Myocyte (in vitro differentiated cells): Measurements from ENCODE around the gene FAM114A1. TPM values are rescaled to one million over a fixed set of nuclear protein-coding genes. Genes with fewer than 3 reads are reported as not detected.
"Not testable (repeated sequence)": the region's sequence is repeated elsewhere in the genome, so short reads cannot be mapped to it uniquely, and the experiment has no call there.

Experiments used
- DNase-seq: peaks from one replicate; pipeline ENCODE4 v3.0.0-alpha.2; 2012; ENCODE audit warnings: low read depth
- total RNA-seq: library from RNA; depleted of rRNA; stranded (reverse); fragments of >200 nt; gene quantifications from 2 replicates; pipeline ENCODE4 v1.2.3, GENCODE V29; 2014

Gene FAM114A1
- total RNA-seq, 1 donor from 2014 or later, result 250 TPM

DNA sequence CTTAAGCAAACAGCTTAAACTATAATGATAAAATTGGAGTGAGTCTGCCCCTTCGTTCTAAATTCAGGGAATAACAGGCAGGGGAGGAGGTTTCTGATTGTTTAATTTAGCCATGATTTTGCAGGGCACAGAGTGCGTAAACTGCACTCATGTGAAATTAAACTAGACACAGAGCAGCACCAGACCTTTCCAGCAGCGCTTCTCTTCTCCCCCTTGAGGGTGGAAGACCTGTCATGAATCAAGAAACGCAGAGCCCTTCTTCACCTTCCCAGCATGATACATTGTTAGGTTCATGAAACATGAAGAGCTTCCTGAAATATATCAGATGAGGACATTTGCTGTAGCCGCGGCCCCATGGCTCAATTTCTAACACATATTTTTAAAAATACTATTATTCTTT is 63.1 kb downstream of the FAM114A1 start:
- DNase-seq, result no peak

DNA sequence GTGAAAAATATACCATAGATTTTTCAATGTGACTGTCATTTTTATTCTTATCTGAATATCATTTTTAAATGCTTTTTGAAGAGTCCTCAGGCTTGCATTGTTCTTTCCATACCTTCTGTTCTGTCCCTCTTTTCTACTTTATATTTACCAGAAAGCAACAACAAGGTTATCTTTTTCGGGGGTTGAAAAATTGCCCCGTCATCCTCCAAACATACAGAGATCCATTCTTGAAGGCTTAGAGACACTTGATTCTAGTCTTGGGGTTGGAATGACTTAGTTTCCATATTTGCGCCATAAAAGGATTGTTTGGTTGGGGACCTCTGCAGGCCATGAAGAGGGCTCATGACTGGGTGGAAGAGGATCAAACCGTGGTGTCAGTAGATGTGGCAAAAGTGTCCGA is 63.5 kb downstream of the FAM114A1 start:
- DNase-seq, result no peak

DNA sequence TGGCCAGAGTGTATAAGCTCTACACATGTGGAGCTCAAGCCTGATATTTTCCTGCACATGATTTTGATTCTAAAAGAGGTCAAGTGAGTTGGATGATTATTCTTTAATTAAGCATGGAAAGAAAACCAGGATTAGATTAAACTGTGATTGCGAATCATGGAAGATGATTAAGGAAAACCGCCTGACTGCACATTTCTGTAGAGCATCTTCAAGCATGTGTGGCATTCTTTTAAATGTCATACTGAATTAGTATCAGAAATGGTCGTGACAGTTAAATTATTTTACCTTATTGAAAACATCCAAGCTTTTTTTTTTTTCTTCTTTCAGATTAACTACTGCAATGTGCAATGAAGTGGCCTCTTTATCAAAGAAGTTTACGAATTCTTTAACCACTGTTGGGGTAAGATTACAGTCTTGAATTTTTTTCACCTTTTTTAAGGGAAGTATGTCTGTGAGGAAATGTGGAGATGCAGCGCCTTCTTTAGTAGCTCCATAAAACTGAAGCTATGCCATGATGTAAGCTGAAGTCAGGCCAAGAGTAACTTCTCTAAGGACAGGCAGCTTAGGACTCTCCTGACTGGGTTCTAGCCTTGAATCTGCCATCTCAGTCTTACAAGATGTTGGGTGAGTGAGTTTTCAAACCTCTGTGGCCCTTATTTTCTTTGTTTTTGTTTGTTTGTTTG is 67.9 kb downstream of the FAM114A1 start:
- no peak for DNase-seq

DNA sequence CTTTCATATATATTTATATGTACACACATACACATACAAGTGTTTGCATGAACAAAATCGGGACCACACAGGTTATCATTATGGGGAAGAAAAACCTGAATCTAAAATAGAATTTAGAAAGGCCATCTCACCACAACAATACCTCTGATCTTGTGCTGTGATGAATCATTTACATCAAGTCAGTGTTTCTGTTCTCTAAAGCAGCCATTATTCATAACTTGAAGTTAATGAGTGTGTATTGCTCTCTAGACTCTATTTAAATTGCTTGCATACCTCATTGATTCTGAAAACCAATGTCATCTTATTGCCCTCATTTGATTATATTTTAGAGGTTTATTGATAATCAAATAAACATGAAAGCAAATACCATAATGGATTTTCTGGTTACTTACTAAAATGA is 71.6 kb downstream of the FAM114A1 start:
- no peak for DNase-seq

DNA sequence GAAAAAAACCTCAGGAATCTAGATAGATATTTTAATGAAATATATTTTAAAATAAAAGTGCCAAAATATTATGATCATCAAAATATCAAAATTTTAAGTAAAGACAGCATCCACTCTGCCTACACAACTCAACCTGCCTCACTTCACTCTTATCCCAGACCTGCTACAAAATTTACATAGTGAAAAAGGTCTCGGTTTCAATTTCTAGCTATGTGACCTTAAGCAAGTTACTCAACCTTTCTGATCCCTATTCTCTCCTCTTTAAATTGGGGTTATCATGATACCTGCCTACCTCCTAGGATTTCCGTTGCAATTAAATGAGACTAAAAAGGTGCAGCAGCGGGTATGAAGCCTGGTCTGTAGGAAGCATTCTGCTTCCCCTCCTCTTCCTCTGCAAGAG is 72.9 kb downstream of the FAM114A1 start:
- no peak for DNase-seq

DNA sequence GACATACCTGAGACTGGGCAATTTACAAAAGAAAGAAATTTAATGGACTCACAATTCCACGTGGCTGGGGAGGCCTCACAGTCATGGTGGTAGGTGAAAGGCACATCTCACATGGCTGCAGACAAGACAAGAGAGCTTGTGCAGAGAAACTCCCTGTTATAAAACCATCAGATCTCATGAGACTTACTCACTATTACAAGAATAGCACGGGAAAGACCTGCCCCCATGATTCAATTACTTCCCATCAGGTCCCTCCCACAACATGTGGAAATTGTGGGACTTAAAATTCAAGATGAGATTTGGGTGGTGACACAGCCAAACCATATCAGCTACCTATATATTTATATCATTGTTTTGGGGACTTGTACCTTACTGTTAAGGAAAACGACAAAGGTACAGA is 74.3 kb downstream of the FAM114A1 start:
- DNase-seq, result peak; percentile 81

DNA sequence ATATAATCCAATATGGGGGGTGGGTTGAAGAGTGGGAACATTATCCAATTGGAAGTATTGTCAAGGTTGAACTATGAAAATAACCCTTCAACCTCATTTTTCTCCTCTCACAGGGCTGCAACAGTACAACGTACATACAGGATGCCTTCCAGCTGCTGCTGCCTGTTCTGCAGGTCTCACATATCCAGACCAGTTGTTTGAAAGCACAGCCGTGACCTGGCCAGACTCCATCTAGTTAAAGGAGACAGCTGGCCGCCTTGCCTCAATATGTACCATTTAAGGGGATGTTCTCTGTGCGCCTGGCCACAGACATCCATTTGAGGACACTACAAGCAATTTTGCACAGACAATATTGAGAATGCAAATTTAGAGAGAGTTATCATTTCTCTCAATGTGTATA is 75.7 kb downstream of the FAM114A1 start:
- peak; percentile 98 for DNase-seq

DNA sequence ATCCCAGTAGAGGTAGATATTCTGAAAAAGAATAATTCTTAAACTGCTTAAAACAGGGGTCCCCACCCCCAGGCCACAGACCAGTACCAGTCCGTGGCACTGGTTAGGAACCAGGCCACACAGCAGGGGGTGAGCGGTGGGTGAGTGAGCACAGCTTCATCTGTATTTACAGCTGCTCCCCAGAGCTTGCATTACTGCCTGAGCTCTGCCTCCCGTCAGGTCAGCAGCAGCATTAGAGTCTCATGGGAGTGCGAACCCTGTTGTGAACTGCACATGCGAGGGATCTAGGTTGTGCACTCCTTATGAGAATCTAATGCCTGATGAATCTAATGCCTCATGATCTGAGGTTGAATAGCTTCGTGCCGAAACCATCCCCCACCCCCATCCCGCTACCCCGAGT is 76.8 kb downstream of the FAM114A1 start:
- peak; percentile 32 for DNase-seq

DNA sequence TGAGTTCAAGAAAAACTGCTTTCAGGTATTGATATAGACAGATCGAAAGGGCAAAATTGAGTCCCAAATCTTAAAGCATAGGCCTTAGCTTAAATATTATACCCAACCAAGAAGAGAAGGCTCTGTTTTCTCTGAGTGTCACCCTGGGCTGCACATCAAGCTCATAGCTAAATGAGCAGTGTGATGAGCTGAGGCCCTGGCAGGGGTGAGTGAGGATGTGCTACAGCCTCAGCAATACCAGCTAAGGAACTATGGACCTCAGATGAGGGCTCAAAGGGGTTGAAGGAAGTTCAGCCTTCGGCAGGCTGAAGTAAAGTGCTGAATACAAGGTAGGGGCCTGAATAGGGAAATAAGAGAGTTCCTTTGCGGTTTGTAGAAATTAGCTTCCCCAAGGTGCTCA is 79.3 kb downstream of the FAM114A1 start:
- no peak for DNase-seq

DNA sequence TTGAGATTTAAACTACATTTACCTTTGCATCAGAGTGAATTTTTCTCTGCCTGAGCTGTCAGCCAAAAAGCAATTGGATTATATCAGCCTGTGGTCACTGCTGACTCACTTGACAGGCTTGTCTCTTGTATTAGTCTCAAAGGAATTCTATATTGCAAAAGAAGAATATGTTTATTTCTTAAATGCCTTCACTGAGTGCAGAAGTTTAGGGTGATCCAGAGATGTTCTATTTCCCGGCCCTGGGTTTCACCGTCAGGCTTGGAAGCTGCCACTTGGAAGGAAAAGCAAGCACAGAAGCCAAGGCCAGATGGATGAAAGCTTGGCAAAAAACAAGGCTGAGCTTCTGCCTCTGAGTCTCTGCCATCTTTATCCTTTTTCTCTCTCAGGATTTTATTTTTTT is 80.9 kb downstream of the FAM114A1 start:
- peak; percentile 69 for DNase-seq

DNA sequence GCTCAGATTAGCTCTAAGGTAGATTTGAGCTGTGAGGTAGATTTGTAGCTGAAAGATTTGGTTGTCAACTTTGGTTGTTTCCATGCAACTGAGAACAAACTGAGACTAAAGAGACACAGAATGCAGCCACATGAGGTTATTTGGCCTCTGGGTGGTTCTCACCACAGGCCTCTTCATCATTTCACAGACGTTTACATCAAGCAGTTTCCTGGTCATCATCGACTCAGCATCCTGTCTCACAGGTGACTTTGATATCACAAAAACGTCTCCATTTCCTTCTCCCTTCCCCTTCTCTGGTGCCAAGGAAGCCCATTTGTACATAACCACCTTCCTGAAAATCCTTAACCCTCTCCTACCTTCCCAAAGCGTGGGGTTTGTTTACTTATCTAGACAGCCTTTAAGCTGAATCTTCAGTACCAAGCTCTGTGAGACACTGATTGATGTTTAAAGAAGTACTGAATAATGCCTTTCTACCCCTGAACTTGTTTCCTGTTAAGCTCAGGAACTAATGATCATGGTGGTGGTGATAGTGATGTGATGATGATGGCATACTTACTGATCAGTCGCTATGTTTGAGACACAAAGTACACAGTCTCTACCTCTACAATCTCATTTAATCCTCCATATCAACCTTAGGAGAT is 81.9 kb downstream of the FAM114A1 start:
- no peak for DNase-seq

DNA sequence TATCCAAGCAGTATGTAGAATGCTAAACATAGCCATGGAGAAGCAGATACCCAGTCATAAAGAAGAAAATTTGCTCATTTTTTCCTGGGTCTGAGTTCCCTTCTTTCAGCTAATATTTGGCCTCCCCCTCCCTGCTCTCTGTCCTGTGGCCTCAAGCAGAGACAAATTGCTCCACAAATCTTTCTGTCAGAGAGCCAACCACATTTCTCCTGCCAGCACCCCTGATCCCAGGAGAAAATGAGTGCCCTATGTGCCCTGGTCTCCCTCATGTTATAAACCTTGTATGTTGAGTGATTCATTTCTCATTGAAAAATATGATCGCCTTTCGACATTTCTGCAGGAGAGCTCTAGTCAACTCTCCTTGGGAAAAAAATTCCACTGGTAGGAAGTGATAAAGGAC is 82.6 kb downstream of the FAM114A1 start:
- DNase-seq, result no peak

DNA sequence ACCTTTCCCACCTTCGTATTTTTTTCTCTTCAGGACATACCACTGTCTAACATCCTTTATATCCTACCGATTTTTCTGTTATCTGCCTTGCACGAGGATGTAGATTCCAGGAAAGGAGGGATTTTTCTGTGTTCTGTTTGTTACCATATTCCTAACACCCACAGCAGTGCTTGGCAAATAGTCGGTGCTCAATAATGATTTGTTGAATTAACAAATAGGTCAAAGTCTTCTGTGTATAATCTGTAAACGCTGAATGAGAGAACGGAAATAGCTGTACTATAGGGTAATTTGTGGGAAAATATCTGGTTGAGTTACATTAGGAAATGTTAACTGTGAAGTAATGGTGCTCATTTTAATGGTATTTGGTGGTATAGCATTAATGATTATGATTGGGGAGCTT is 83.1 kb downstream of the FAM114A1 start:
- no peak for DNase-seq

DNA sequence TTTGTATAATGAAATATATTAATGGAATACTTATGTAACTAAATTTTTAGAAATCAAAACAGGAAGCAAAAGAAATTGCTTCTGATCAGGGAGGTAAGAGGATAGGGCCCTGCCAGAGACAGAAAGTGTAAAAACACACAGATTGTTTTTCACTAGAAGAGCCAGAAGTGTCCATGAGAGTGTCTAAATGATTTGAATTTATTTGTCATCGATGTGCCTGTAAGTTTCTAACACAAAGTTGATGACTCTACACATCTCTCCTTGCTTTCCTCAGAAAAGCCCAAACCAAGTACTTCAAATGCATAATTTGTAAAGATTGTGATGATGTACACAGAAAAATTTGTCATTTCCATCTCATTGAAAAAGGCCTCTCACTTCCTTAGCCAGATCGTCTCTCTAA is 84.0 kb downstream of the FAM114A1 start:
- DNase-seq, result no peak

DNA sequence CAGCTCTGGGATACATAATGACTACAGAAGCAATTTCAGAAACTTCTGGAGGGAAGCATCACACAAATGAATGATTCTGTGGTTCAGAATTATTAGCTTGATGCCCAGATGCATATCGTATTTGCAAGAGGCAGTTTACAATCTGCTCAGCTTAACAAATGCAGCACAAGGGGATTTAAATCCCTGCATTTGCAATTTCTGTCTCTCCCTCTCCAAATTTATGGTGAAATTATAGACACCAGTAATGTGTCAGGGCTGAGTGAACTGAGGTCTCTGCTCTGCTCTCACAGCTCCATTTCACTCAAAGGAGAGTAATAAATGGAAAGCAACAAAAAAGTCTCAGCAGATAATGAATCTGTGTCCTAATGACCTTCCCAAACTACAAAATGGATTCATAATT is 84.4 kb downstream of the FAM114A1 start:
- no peak for DNase-seq

DNA sequence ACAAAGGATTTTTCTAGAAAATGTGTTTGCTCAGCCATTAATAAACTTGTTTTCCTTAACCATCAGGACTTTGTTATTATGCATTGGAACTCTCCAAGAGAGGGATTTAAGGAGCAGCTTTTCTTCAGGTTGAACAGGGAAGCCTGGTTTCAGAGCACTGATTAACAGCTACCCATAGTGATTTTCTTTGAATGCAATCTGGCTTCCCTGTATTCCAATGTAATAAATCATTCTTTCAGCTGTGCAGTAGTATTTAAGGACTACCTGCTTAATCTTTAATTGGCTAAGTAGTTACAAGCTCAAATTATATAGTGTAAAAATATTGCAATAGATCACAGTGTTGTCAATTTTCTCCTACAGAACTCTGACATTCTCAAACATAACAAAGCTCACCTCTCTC is 87.1 kb downstream of the FAM114A1 start:
- no peak for DNase-seq

DNA sequence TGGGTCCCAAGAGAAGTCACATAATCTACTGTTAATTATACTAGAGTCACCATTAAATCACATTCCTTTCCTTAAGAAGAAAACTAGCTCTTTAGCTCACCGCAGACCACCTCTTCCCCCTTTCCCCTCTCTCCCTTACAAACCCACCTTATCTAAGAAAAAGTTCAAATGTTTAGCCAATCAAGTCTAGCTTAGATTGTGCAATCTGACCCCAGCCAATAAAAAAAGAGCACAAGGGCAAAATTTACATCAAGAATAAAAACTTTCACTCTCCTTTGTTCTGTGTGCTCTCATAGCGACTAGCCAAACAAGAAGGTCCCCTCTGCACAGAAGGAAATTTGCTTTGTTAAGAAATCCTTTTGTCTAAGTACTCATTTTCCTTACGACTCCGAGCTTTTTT is 88.4 kb downstream of the FAM114A1 start:
- no peak for DNase-seq

DNA sequence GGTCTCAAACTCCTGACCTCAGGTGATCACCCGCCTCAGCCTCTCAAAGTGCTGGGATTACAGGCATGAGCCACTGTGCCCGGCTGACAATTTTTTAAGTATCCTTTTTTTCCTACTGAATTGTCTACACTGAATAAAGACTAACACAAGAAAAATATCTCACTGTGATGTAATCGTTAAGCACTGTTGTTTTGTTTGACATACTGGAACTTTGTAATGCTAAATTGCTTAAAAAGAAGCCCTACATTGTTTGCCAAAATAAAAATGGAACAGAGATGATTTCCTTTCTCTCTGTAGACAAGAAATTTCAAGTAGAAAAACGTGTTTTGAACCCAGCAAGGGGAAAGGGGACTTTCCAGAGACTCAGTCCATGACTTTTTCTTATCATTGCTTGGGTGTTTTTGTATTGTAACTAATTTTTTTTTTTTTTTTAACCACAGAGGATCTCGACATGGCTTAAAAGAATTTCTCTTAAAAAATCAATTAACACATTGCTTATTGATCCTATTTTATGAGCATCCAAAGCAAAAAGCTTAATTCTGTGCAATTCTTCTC is 89.7 kb downstream of the FAM114A1 start:
- DNase-seq, result no peak

DNA sequence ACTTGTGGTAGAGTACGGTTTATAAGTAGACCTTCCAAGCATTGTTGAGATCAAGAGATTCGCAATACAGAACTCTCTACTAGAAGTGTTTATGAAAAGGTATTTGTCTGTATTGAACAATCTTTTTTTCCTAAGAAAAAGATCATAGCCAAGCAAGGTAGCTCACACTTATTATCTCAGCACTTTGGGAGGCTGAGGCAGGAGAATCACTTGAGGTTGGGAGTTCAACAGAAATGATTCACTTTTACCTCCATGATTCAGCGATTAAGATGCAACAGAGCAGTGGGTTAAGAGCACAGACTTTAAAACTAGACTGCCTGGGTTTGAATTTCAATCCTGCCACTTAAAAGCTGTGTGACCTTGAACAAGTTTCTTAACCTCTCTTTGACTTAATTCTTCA is 90.3 kb downstream of the FAM114A1 start:
- no peak for DNase-seq

DNA sequence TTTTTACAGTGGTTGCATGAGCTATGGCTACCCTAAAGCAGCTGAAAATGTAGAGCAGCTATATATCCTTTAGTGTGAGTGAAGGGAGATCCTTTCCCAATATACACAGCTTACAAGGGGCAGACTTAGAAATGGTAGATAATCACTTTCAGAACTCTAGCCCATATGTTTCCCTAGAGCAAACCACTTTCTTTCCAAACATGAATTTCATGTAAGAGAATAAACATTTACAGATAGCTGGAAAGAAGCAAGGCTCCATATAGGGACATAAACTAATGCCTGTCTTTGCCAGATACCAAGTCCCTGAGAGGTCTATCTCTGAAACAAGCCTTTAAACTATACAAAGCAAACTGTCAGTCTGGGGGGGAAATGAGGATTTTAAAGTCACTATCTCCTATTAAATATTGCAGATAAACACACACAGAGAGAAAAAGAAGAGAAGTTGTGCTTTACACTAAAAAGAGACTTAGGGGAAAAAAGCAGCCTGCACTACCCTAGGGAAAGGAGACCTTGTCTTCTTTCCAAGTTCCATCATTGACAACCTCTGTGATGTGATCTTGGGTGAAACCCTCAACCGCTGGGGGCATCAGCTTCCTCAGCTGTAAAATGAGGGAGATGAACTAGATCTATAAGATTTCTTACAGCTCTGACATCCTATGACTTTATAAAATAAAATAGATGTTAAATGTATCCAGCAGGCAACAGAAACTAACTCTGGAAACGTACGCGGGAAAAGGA is 91.0 kb downstream of the FAM114A1 start:
- no peak for DNase-seq

DNA sequence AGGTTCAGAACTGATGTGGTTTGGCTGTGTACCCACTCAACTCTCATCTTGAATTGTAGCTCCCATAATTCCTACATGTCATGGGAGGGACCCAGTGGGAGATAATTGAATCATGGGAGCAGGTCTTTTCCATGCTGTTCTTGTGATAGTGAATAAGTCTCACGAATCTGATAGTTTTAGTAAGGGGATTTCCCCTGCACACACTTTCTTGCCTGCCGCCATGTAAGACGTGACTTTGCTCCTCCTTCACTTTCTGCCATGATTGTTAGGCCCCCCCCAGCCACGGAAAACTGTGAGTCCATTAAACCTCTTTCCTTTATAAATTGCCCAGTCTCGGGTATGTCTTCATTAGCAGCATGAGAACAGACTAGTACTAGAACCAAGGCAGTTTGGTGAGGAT is 91.6 kb downstream of the FAM114A1 start:
- DNase-seq, result not testable (repeated sequence)
